HepG2 (cell line): ENCODE measurements around the gene HBA1. TPM values are rescaled to one million over a fixed set of nuclear protein-coding genes. Genes with fewer than 3 reads are reported as not detected.

Experiments used
- ATAC-seq: fragments of 200-7000 bp; cut with Tn5 transposase; 3 replicates; pipeline ENCODE4 v1.9.1; 2020; ENCODE audit warnings: mild to moderate bottlenecking, moderate library complexity
- BruUV-seq: library from RNA; stranded (reverse); fragments of 400-500 nt; replicated peaks from 2 replicates; lab custom pipeline; 2021; lab: Mats Ljungman, UMichigan
- CTCF ChIA-PET: fragments of 300-600 bp; formaldehyde crosslinking; extraction: SDS; loops from one replicate; lab custom pipeline; 2021; ENCODE audit warnings: low total read pairs, inconsistent platforms, low intra/inter-chr PET ratio; lab: Yijun Ruan, JAX
- POLR2A ChIA-PET: fragments of 350-600 bp; sonication (Branson Sonifier 250); formaldehyde crosslinking; loops from one replicate; lab custom pipeline; 2020; ENCODE audit warnings: antibody characterized with exemption, inconsistent platforms; lab: Yijun Ruan, JAX
- DNase-seq: peaks from one replicate; pipeline ENCODE4 v3.0.0-alpha.2; 2015; ENCODE audit warnings: low spot score
- FAIRE-seq: peaks from 3 replicates; lab custom pipeline; 2011; peaks lifted over from hg19 to GRCh38; lab: Jason Lieb, UNC
- H2AFZ ChIP-seq: one replicate; pipeline ENCODE4 v1.6.1; 2011; ENCODE audit warnings: low read length, inconsistent platforms
- H3K27ac ChIP-seq: fragments of 300-600 bp; 3 replicates; pipeline ENCODE4 v1.8.0; 2011; ENCODE audit warnings: mixed run types, mild to moderate bottlenecking, mixed read lengths, low read length, inconsistent platforms; ENCODE audit not compliant: insufficient read depth; ENCODE audit errors: extremely low read length
- H3K27me3 ChIP-seq, 2 experiments: fragments of 200-600 bp in 1 of 2; 2 replicates in 1 of 2; 3 replicates in 1 of 2; pipeline versions ENCODE4 v1.6.0 to v1.8.0; 2011; ENCODE audit warnings: low read length in 2 of 2, mild to moderate bottlenecking in 2 of 2, moderate library complexity in 2 of 2, inconsistent platforms in 1 of 2; ENCODE audit not compliant: insufficient read depth in 2 of 2, control insufficient read depth in 1 of 2
- H3K36me3 ChIP-seq, 2 experiments: fragments of 200-600 bp in 1 of 2; replicated peaks in 1 of 2; 2 replicates in 1 of 2; 3 replicates in 1 of 2; pipeline versions ENCODE4 v1.5.1 to v1.8.0; 2011; ENCODE audit warnings: low read length in 2 of 2, inconsistent platforms in 1 of 2; ENCODE audit not compliant: insufficient read depth in 2 of 2, control insufficient read depth in 1 of 2
- H3K4me1 ChIP-seq: 2 replicates; pipeline ENCODE4 v1.5.1; 2012; ENCODE audit warnings: low read length, inconsistent platforms; ENCODE audit not compliant: insufficient read depth
- H3K4me2 ChIP-seq: 2 replicates; pipeline ENCODE4 v1.6.0; 2011; ENCODE audit warnings: low read depth, low read length, inconsistent platforms
- H3K4me3 ChIP-seq, 3 experiments: fragments of 200-600 bp in 1 of 3; sonication (generic), shearing (Covaris generic) in 1 of 3; replicated peaks in 1 of 3; 2 replicates each; pipeline ENCODE4 v1.5.1; 2011 to 2016; ENCODE audit warnings: low read length in 3 of 3, inconsistent platforms in 2 of 3, low read depth in 2 of 3, mild to moderate bottlenecking in 2 of 3, control low read depth in 1 of 3, mixed read lengths in 1 of 3; ENCODE audit not compliant: insufficient read depth in 1 of 3
- H3K79me2 ChIP-seq: one replicate; pipeline ENCODE4 v1.6.1; 2011; ENCODE audit warnings: low read length, inconsistent platforms; ENCODE audit not compliant: insufficient read depth
- H3K9ac ChIP-seq: 2 replicates; pipeline ENCODE4 v1.6.0; 2011; ENCODE audit warnings: mild to moderate bottlenecking, low read depth, low read length, inconsistent platforms; ENCODE audit not compliant: insufficient read depth
- H3K9me3 ChIP-seq: 2 replicates; pipeline ENCODE4 v1.5.1; 2012; ENCODE audit warnings: mild to moderate bottlenecking, low read length
- H4K20me1 ChIP-seq: 2 replicates; pipeline ENCODE4 v1.6.0; 2011; ENCODE audit warnings: inconsistent platforms, mild to moderate bottlenecking, low read length, moderate library complexity; ENCODE audit not compliant: insufficient read depth
- AGO2 ChIP-seq: fragments of 200-400 bp; formaldehyde crosslinking; optimal IDR thresholded peaks from 2 replicates; pipeline ENCODE3; 2017; ENCODE audit warnings: mild to moderate bottlenecking, low read depth, low read length, moderate library complexity
- ATAD3A ChIP-seq: sonication (generic); formaldehyde crosslinking; IDR thresholded peaks from 2 replicates; pipeline ENCODE4 v1.4.0; 2020; ENCODE audit warnings: missing genetic modification reagents
- GMEB1 ChIP-seq: sonication (generic); formaldehyde crosslinking; IDR thresholded peaks from 2 replicates; pipeline ENCODE4 v1.5.1; 2020; ENCODE audit warnings: missing genetic modification reagents, mild to moderate bottlenecking, borderline replicate concordance
- KAT7 ChIP-seq: IDR thresholded peaks from 2 replicates; pipeline ENCODE4 v1.6.1; 2018; ENCODE audit warnings: borderline replicate concordance, missing compliant biosample characterization
- MLXIP ChIP-seq: sonication (generic); formaldehyde crosslinking; IDR thresholded peaks from 2 replicates; pipeline ENCODE4 v1.9.0; 2021; ENCODE audit warnings: missing genetic modification reagents, borderline replicate concordance
- PREB ChIP-seq: sonication (generic); formaldehyde crosslinking; IDR thresholded peaks from 2 replicates; pipeline ENCODE4 v1.4.0; 2020; ENCODE audit warnings: missing genetic modification reagents
- RBM22 ChIP-seq: fragments of 200-400 bp; formaldehyde crosslinking; optimal IDR thresholded peaks from 2 replicates; pipeline ENCODE3; 2017; ENCODE audit warnings: mild to moderate bottlenecking, low read length, moderate library complexity
- U2AF1 ChIP-seq: fragments of 200-400 bp; formaldehyde crosslinking; optimal IDR thresholded peaks from 2 replicates; pipeline ENCODE3; 2017; ENCODE audit warnings: mild to moderate bottlenecking, low read depth, low read length
- ZNF282 ChIP-seq: fragments of 450-650 bp; IDR thresholded peaks from 2 replicates; pipeline ENCODE4 v1.6.1; 2018; ENCODE audit not compliant: partially characterized antibody
- WGBS: methylation state at CpG from one replicate; pipeline ENCODE4 v1.1.6; 2017; ENCODE audit warnings: low lambda C conversion rate; 5-methylcytosine and 5-hydroxymethylcytosine counted together
- in situ Hi-C: cut with HindIII; loops from 2 replicates; pipeline ENCODE4 v1.10.0; 2017; ENCODE audit warnings: low pct_unique_long_range_greater_than_20kb; ENCODE audit not compliant: extremely low pct_ligation_motif_present
- intact Hi-C: fragments of 100-400 bp; cut with micrococcal nuclease; formaldehyde crosslinking; loops from one replicate; pipeline ENCODE4 v1.10.0; 2022; ENCODE audit not compliant: unreplicated experiment
- polyA plus RNA-seq, 8 experiments: library from polyadenylated mRNA; depleted of rRNA in 3 of 8; stranded (reverse) in 7 of 8; unstranded in 1 of 8; fragments of >200 nt; fragmentation: Illumina TruSeq in 4 of 8; extraction: Trizol in 4 of 8; gene quantifications; 2 replicates each; pipeline versions ENCODE4 v1.2.1 to v1.2.3, GENCODE V29; 2011 to 2016; ENCODE audit warnings: low read depth in 4 of 8, missing spikeins in 1 of 8, mixed read lengths in 1 of 8; ENCODE audit not compliant: insufficient read depth in 1 of 8
- total RNA-seq, 5 experiments: library from RNA; depleted of rRNA; stranded (reverse); fragments of >200 nt; fragmentation: Illumina TruSeq; extraction: Trizol; gene quantifications; 2 replicates each; pipeline ENCODE4 v1.2.3, GENCODE V29; 2016; ENCODE audit warnings: low read depth in 1 of 5
- TF ChIP-seq, protein P1 (sequence below): sonication (generic); formaldehyde crosslinking; IDR thresholded peaks from 2 replicates; pipeline ENCODE4 v1.4.0; 2020; ENCODE audit warnings: missing genetic modification reagents
- TF ChIP-seq, protein P2 (sequence below): sonication (generic); formaldehyde crosslinking; IDR thresholded peaks from 2 replicates; pipeline ENCODE4 v1.4.0; 2020; ENCODE audit warnings: missing genetic modification reagents, borderline replicate concordance

The HBA1 gene
- total and polyA plus RNA-seq, 2 of the 13 experiments (the other 11 are each of a cell fraction or from before 2014, with no cell fraction given): 0.59 TPM; not detected in 1

DNA sequence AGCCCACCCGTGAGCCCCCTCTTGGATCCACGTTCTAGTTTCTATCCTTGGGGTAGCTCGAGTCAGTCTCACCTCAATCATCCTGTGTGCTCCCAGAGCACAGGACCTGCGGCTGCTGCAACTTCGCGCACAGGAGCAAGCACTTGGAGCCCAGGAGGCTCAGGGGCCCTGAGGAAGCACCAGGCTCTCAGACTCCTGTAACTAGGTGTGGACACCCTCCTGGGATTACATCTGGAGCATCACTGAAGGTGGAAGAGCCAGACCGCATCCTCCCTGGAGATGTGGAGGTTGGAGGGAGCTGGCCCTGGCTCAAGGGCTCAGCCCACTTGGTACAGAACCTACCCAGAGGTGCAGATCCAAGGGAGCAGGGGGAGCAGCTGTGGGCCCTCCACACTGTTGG, 6.5 kb downstream of the HBA1 start:
- CTCF ChIA-PET: no interaction called here
- no peak for ATAC-seq
- Histone ChIP-seq H4K20me1 (0 out of 2 replicates have a peak, but pooled peaks cover 1% of the 10 kb centered on the region), H3K27me3 (peaks cover 0 to 3% of the 10 kb centered on the region in 2 experiments; a peak in 2 of 5 replicates), H3K4me3 (no peak overlapping the region), H3K36me3 (peaks cover 3 to 4% of the 10 kb centered on the region in 2 experiments; a peak in 2 of 5 replicates), H3K27ac (no peak overlapping the region), H3K4me2 (no peak overlapping the region), H3K79me2 (no peaks in the 10 kb centered on the region), H2AFZ (no peak overlapping the region), H3K9ac (no peak overlapping the region), H3K9me3 (no peaks in the 10 kb centered on the region), H3K4me1 (peaks cover 23% of the 10 kb centered on the region)
- no TSS peak for BruUV-seq
- POLR2A ChIA-PET: no interaction called here
- WGBS: 93% methylated on average over 6 of the region's 7 CpGs
- TF ChIP-seq MLXIP (CRISPR knock-in tag) (no peak), U2AF1 (no peak), GMEB1 (no peak), PREB (CRISPR knock-in tag) (no peak), RBM22 (peak; percentile 36), ZNF282 (no peak), ATAD3A (CRISPR knock-in tag) (no peak), AGO2 (peak; percentile 67), KAT7 (CRISPR knock-in tag) (no peak)
- TF ChIP-seq, protein P1, sequence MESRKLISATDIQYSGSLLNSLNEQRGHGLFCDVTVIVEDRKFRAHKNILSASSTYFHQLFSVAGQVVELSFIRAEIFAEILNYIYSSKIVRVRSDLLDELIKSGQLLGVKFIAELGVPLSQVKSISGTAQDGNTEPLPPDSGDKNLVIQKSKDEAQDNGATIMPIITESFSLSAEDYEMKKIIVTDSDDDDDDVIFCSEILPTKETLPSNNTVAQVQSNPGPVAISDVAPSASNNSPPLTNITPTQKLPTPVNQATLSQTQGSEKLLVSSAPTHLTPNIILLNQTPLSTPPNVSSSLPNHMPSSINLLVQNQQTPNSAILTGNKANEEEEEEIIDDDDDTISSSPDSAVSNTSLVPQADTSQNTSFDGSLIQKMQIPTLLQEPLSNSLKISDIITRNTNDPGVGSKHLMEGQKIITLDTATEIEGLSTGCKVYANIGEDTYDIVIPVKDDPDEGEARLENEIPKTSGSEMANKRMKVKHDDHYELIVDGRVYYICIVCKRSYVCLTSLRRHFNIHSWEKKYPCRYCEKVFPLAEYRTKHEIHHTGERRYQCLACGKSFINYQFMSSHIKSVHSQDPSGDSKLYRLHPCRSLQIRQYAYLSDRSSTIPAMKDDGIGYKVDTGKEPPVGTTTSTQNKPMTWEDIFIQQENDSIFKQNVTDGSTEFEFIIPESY (CRISPR knock-in tag): no peak
- TF ChIP-seq, protein P2, sequence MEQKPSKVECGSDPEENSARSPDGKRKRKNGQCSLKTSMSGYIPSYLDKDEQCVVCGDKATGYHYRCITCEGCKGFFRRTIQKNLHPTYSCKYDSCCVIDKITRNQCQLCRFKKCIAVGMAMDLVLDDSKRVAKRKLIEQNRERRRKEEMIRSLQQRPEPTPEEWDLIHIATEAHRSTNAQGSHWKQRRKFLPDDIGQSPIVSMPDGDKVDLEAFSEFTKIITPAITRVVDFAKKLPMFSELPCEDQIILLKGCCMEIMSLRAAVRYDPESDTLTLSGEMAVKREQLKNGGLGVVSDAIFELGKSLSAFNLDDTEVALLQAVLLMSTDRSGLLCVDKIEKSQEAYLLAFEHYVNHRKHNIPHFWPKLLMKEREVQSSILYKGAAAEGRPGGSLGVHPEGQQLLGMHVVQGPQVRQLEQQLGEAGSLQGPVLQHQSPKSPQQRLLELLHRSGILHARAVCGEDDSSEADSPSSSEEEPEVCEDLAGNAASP (CRISPR knock-in tag): no peak
- intact Hi-C loops (no loop called here), in situ Hi-C loops (loop anchor here (5.0 kb wide), 1 partner anchor 76 kb away; no protein-coding TSS in a partner anchor)
- FAIRE-seq: no peak
- no peak for DNase-seq
